NT2/D1 (cell line): ENCODE measurements around the gene LIMA1.
A peak's percentile ranks its signal among the peaks of the same experiment; 100 is the strongest.
"Not testable (repeated sequence)": the region's sequence is repeated elsewhere in the genome, so short reads cannot be mapped to it uniquely, and the experiment has no call there.

Experiments used
- DNase-seq: peaks from one replicate; pipeline ENCODE4 v3.0.0-alpha.2; 2011; ENCODE audit warnings: low read depth, low spot score
- H3K27me3 ChIP-seq: 2 replicates; pipeline ENCODE4 v1.6.0; 2011; ENCODE audit warnings: mild to moderate bottlenecking; ENCODE audit not compliant: insufficient read length, insufficient read depth
- H3K36me3 ChIP-seq: 2 replicates; pipeline ENCODE4 v1.6.1; 2011; ENCODE audit warnings: mild to moderate bottlenecking, low read length, mixed read lengths; ENCODE audit not compliant: insufficient read depth, insufficient read length
- H3K4me1 ChIP-seq: 2 replicates; pipeline ENCODE4 v1.5.1; 2011; ENCODE audit not compliant: insufficient read depth, insufficient read length
- H3K4me3 ChIP-seq: 2 replicates; pipeline ENCODE4 v1.5.1; 2011; ENCODE audit warnings: low read depth; ENCODE audit not compliant: insufficient read length
- H3K9ac ChIP-seq: 2 replicates; pipeline ENCODE4 v1.6.0; 2011; ENCODE audit warnings: low read depth; ENCODE audit not compliant: insufficient read length
- H3K9me3 ChIP-seq: 2 replicates; pipeline ENCODE4 v1.5.1; 2011; ENCODE audit warnings: mild to moderate bottlenecking, low read length; ENCODE audit not compliant: insufficient read depth
- SUZ12 ChIP-seq: IDR thresholded peaks from 2 replicates; pipeline ENCODE4 v1.6.1; 2011; ENCODE audit not compliant: insufficient read length, insufficient read depth; ENCODE audit errors: extremely low read depth
- YY1 ChIP-seq: IDR thresholded peaks from 2 replicates; pipeline ENCODE4 v1.6.1; 2011; ENCODE audit not compliant: insufficient read length, insufficient read depth
- ZNF274 ChIP-seq: IDR thresholded peaks from 2 replicates; pipeline ENCODE4 v1.6.1; 2011; ENCODE audit warnings: mild to moderate bottlenecking, low read depth, low read length

LIMA1 gene

GRCh38 chr12:50282721-50283228, 545 bp downstream of the LIMA1 start:
- Histone ChIP-seq H3K4me3 (peak overlapping the region; percentile 77), H3K27me3 (peaks cover 30% of the 10 kb centered on the region), H3K4me1 (no peaks in the 10 kb centered on the region), H3K9me3 (no peaks in the 10 kb centered on the region), H3K9ac (peak overlapping the region; percentile 43), H3K36me3 (peaks cover 2% of the 10 kb centered on the region)
- TF ChIP-seq YY1 (no peak), ZNF274 (no peak), SUZ12 (no peak)
- no peak for DNase-seq

GRCh38 chr12:50279501-50279900, 3.8 kb downstream of the LIMA1 start:
- TF ChIP-seq ZNF274 = no peak
- TF ChIP-seq SUZ12 = no peak
- TF ChIP-seq YY1 = no peak
- DNase-seq = no peak
- H3K36me3 ChIP-seq = no peaks in the 10 kb centered on the region
- H3K27me3 ChIP-seq = peaks cover 30% of the 10 kb centered on the region
- no peak overlapping the region for H3K4me3 ChIP-seq
- no peak overlapping the region for H3K9ac ChIP-seq
- no peaks in the 10 kb centered on the region for H3K4me1 ChIP-seq
- no peaks in the 10 kb centered on the region for H3K9me3 ChIP-seq

GRCh38 chr12:50276912-50277671, 6.2 kb downstream of the LIMA1 start:
- TF ChIP-seq SUZ12 = no peak
- TF ChIP-seq ZNF274 = no peak

GRCh38 chr12:50276068-50276467, 7.3 kb downstream of the LIMA1 start:
- no peak for DNase-seq
- no peaks in the 10 kb centered on the region for H3K4me1 ChIP-seq
- H3K9ac ChIP-seq = no peak overlapping the region
- no peaks in the 10 kb centered on the region for H3K36me3 ChIP-seq
- H3K4me3 ChIP-seq = no peak overlapping the region
- TF ChIP-seq ZNF274 (no peak), SUZ12 (no peak), YY1 (no peak)
- H3K9me3 ChIP-seq = no peaks in the 10 kb centered on the region
- peaks cover 8% of the 10 kb centered on the region for H3K27me3 ChIP-seq

More at GRCh38 chr12:50276912-50277671, 6.2 kb downstream of the LIMA1 start:
- Histone ChIP-seq H3K9ac (no peak overlapping the region), H3K4me3 (no peak overlapping the region), H3K27me3 (peaks cover 18% of the 10 kb centered on the region), H3K36me3 (no peaks in the 10 kb centered on the region), H3K9me3 (no peaks in the 10 kb centered on the region), H3K4me1 (no peaks in the 10 kb centered on the region)
- DNase-seq = no peak

GRCh38 chr12:50275556-50275955, 7.8 kb downstream of the LIMA1 start:
- no peak for TF ChIP-seq YY1
- no peak for TF ChIP-seq ZNF274
- TF ChIP-seq SUZ12 = no peak
- no peaks in the 10 kb centered on the region for H3K4me1 ChIP-seq
- H3K9ac ChIP-seq = no peak overlapping the region

DNA sequence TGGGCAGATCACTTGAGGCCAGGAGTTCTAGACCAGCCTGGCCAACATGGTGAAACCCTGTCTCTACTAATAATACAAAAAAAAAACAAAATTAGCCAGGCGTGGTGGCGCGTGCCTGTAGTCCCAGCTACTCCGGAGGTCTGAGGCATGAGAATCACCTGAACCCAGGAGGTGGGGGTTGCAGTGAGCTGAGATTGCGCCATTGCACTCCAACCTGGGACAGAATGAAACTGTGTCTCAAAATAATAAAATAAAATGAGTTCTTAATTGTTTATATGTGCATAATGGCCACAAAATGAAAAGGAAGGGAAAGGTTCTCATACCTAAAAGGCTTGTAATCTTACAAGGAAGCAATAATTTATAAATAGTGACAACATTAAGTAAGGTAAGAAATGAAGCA, 8.2 kb downstream of the LIMA1 start:
- not testable (repeated sequence) for H3K4me3 ChIP-seq, H3K9me3 ChIP-seq, H3K9ac ChIP-seq, DNase-seq, H3K36me3 ChIP-seq, H3K27me3 ChIP-seq, H3K4me1 ChIP-seq

More at GRCh38 chr12:50275556-50275955, 7.8 kb downstream of the LIMA1 start:
- no peak for DNase-seq
- Histone ChIP-seq H3K27me3 (peaks cover 3% of the 10 kb centered on the region), H3K9me3 (no peaks in the 10 kb centered on the region), H3K36me3 (no peaks in the 10 kb centered on the region), H3K4me3 (no peak overlapping the region)

- H3K36me3 ChIP-seq = no peaks in the 10 kb centered on the region
- no peak for TF ChIP-seq YY1
- no peak for TF ChIP-seq ZNF274
- no peak for TF ChIP-seq SUZ12
- no peaks in the 10 kb centered on the region for H3K27me3 ChIP-seq
- H3K4me1 ChIP-seq = no peaks in the 10 kb centered on the region
- DNase-seq = no peak
- H3K4me3 ChIP-seq = no peak overlapping the region
- H3K9me3 ChIP-seq = no peaks in the 10 kb centered on the region
- H3K9ac ChIP-seq = no peak overlapping the region
Measured at GRCh38 chr12:50271724-50272247, 11.5 kb downstream of the LIMA1 start.
